GM03348 (cell line): Measurements from ENCODE around the gene C4orf50.

Source experiments
- DNase-seq: peaks from one replicate; pipeline ENCODE4 v3.0.0; 2012; ENCODE audit warnings: low spot score

Gene C4orf50

GRCh38 chr4:6018331-6018730 lies at the start of gene C4orf50:
Gene C4orf50, minus strand, starts transcription at chr4:6018431.
- DNase-seq, result no peak

GRCh38 chr4:6065934-6066590 lies 47.8 kb upstream of the C4orf50 start:
- DNase-seq, result no peak

- DNase-seq, result no peak
Measured at GRCh38 chr4:6065166-6065565, 46.9 kb upstream of the C4orf50 start.

GRCh38 chr4:6064383-6064782 lies 46.2 kb upstream of the C4orf50 start:
- no peak for DNase-seq

- no peak for DNase-seq
Measured at GRCh38 chr4:6063684-6064083, 45.5 kb upstream of the C4orf50 start.

- DNase-seq, result no peak
Measured at GRCh38 chr4:6062133-6062532, 43.9 kb upstream of the C4orf50 start.

- DNase-seq, result no peak
Measured at GRCh38 chr4:6059375-6059805, 41.2 kb upstream of the C4orf50 start.

- DNase-seq, result no peak
Measured at GRCh38 chr4:6058531-6059374, 40.5 kb upstream of the C4orf50 start.

GRCh38 chr4:6056976-6057766 lies 38.9 kb upstream of the C4orf50 start:
- DNase-seq, result no peak

GRCh38 chr4:6055436-6055835 lies 37.2 kb upstream of the C4orf50 start:
- DNase-seq, result no peak

- no peak for DNase-seq
Measured at GRCh38 chr4:6055030-6055429, 36.8 kb upstream of the C4orf50 start.

GRCh38 chr4:6054162-6054922 lies 36.1 kb upstream of the C4orf50 start:
- no peak for DNase-seq

GRCh38 chr4:6052679-6053078 lies 34.4 kb upstream of the C4orf50 start:
- no peak for DNase-seq

- DNase-seq, result no peak
Measured at GRCh38 chr4:6050551-6050950, 32.3 kb upstream of the C4orf50 start.

- no peak for DNase-seq
Measured at GRCh38 chr4:6049985-6050384, 31.8 kb upstream of the C4orf50 start.

- no peak for DNase-seq
Measured at GRCh38 chr4:6049278-6049677, 31.0 kb upstream of the C4orf50 start.

GRCh38 chr4:6048537-6048936 lies 30.3 kb upstream of the C4orf50 start:
- no peak for DNase-seq

- DNase-seq, result no peak
Measured at GRCh38 chr4:6047130-6047673, 29.0 kb upstream of the C4orf50 start.

GRCh38 chr4:6046526-6047129 lies 28.4 kb upstream of the C4orf50 start:
- DNase-seq, result no peak

GRCh38 chr4:6044805-6045204 lies 26.6 kb upstream of the C4orf50 start:
- no peak for DNase-seq

GRCh38 chr4:6044276-6044675 lies 26.0 kb upstream of the C4orf50 start:
- DNase-seq, result no peak
